Right lobe of liver (tissue), 6 donors: ENCODE measurements around the gene LRPAP1. TPM values are rescaled to one million over a fixed set of nuclear protein-coding genes. Genes with fewer than 3 reads are reported as not detected.

ENCODE experiments used
- ATAC-seq, 4 donors: fragments of 200-7000 bp; cut with Tn5 transposase; one replicate each; pipeline ENCODE4 v1.9.1; 2020; ENCODE audit warnings: mild to moderate bottlenecking in 4 of 4, moderate library complexity in 4 of 4
- DNase-seq, 3 donors: peaks; one replicate each; pipeline ENCODE4 v3.0.0-alpha.2; 2020
- H3K27ac ChIP-seq, 3 donors: fragments of 200-600 bp; one replicate each; pipeline ENCODE4 v1.8.0; 2022
- H3K27me3 ChIP-seq, 2 donors: fragments of 200-600 bp; one replicate each; pipeline ENCODE4 v1.8.0; 2022
- H3K36me3 ChIP-seq, 4 donors: fragments of 200-600 bp; sonication (generic) in 1 of 4; one replicate each; pipeline versions ENCODE4 v1.5.1 to v1.8.0; 2017 to 2022; ENCODE audit warnings: control low read depth in 1 of 4
- H3K4me1 ChIP-seq, 4 donors: fragments of 200-600 bp; sonication (generic) in 1 of 4; one replicate each; pipeline versions ENCODE4 v1.5.1 to v1.8.0; 2017 to 2022; ENCODE audit warnings: control low read depth in 1 of 4
- H3K4me3 ChIP-seq, 3 donors: fragments of 200-600 bp; one replicate each; pipeline ENCODE4 v1.8.0; 2022
- H3K9me3 ChIP-seq, 4 donors: fragments of 200-600 bp; sonication (generic) in 1 of 4; one replicate each; pipeline versions ENCODE4 v1.5.1 to v1.8.0; 2017 to 2022; ENCODE audit warnings: control low read depth in 1 of 4
- CTCF ChIP-seq, 4 donors: fragments of 200-600 bp in 3 of 4; fragments of 450-650 bp in 1 of 4; IDR thresholded peaks; one replicate each; pipeline versions ENCODE4 v1.5.1 to v1.8.0; 2016 to 2022; ENCODE audit warnings: antibody characterized with exemption in 4 of 4, mild to moderate bottlenecking in 2 of 4
- POLR2A ChIP-seq: fragments of 450-650 bp; IDR thresholded peaks from one replicate; pipeline ENCODE4 v1.6.1; 2017; ENCODE audit warnings: antibody characterized with exemption, mild to moderate bottlenecking
- WGBS: methylation state at CpG from one replicate; pipeline ENCODE4 v1.1.6; 2018; ENCODE audit warnings: low coverage, low lambda C conversion rate; ENCODE audit not compliant: insufficient coverage; ENCODE audit errors: missing lambda C conversion rate; 5-methylcytosine and 5-hydroxymethylcytosine counted together
- intact Hi-C, 2 donors: fragments of 100-400 bp; cut with DNase I; formaldehyde crosslinking; loops; one replicate each; pipeline versions ENCODE4 v1.11.2 to v1.14.1; 2022
- total RNA-seq, 6 experiments: library from RNA; depleted of rRNA in 2 of 6; stranded (reverse); fragments of >200 nt in 2 of 6; fragmentation: NEBNext Ultra II Directional in 3 of 6; extraction: Animal tissue kit (Norgen Biotek cat#: 25700) in 3 of 6; gene quantifications; one replicate each; pipeline versions ENCODE4 v1.1.0 to v1.2.4, GENCODE V29; 2016 to 2023
- donor health status: DM: no; HTN: yes; CAD: no.
- donor health status: DM: no; HTN: no; CAD: no.
- donor health status: DM: no; HTN: no; CAD: no.
- donor health status: DM: no; HTN: yes; CAD: no.
- donor health status: DM: no; HTN: yes; CAD: no.

LRPAP1 gene
- total RNA-seq, 6 experiments from 2014 or later: 63.4 to 108 (median 85.3) TPM

DNA sequence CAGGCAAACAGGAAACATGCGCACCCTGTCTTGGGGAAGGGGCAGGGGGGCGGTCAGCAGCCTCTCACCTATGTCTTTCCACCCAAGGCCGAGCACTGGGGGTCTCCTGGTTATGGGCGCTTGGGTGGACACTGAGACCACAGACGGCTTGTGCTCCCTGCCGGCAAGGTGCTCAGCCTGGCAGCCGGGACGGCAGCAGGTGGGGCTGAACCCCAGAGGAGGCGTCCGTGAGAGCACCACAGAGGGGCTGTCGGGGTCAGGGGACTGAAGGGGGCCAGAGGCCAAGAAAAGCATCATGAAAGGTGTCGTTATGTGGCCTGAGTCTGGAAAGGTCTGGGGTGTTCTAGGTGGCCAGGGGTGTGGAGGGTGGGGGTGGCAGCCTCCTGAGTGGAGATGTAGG, 49.5 kb downstream of the LRPAP1 start:
- intact Hi-C loops: no loop called here
- Histone ChIP-seq H3K9me3 (no peaks in the 10 kb centered on the region), H3K27me3 (no peaks in the 10 kb centered on the region), H3K4me3 (no peak overlapping the region), H3K36me3 (no peaks in the 10 kb centered on the region), H3K4me1 (no peaks in the 10 kb centered on the region), H3K27ac (no peak overlapping the region)
- 92% methylated on average over 8 of the region's 12 CpGs for WGBS
- no peak for DNase-seq
- ATAC-seq: no peak
- no peak for TF ChIP-seq POLR2A
- no peak for TF ChIP-seq CTCF (IDR thresholded peaks at IDR 0.05)

GRCh38 chr4:3481783-3482393, 50.3 kb downstream of the LRPAP1 start:
- no peaks in the 10 kb centered on the region for H3K9me3 ChIP-seq
- no peak for TF ChIP-seq POLR2A
- TF ChIP-seq CTCF (IDR thresholded peaks at IDR 0.05): no peak
- no peaks in the 10 kb centered on the region for H3K27me3 ChIP-seq
- ATAC-seq (no peak), DNase-seq (no peak)
- H3K36me3 ChIP-seq: no peaks in the 10 kb centered on the region
- intact Hi-C loops: no loop called here
- H3K4me3 ChIP-seq: no peak overlapping the region
- no peak overlapping the region for H3K27ac ChIP-seq
- WGBS: 64% methylated on average over 10 of the region's 19 CpGs
- no peaks in the 10 kb centered on the region for H3K4me1 ChIP-seq

DNA sequence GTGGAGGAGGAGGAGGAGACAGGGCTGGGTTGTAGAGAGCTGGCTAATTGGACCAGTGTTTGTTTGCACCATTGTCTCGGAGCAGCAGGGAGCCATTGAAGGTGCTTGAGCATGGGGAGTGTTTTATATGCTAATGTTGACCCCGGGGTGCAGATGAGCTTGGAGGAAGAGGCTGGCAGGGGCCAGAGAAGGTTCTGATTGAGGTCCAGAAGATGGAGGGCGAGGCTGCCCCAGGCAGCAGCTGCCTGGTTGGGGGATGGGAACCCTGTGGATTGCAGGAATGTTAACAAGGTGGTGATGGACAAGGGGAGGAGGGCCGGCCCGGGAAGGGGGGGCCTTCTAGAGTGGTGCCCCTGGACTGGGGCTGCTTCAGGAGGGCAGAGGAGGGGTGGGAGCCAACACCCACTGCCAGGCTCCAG, 51.1 kb downstream of the LRPAP1 start:
- no peaks in the 10 kb centered on the region for H3K9me3 ChIP-seq
- H3K4me1 ChIP-seq: no peaks in the 10 kb centered on the region
- intact Hi-C loops: no loop called here
- no peak overlapping the region for H3K27ac ChIP-seq
- 52% methylated on average over 5 of the region's 5 CpGs for WGBS
- no peaks in the 10 kb centered on the region for H3K27me3 ChIP-seq
- H3K4me3 ChIP-seq: no peak overlapping the region
- DNase-seq (no peak), ATAC-seq (no peak)
- H3K36me3 ChIP-seq: no peaks in the 10 kb centered on the region
- TF ChIP-seq POLR2A (no peak), CTCF (IDR thresholded peaks at IDR 0.05) (no peak)

DNA sequence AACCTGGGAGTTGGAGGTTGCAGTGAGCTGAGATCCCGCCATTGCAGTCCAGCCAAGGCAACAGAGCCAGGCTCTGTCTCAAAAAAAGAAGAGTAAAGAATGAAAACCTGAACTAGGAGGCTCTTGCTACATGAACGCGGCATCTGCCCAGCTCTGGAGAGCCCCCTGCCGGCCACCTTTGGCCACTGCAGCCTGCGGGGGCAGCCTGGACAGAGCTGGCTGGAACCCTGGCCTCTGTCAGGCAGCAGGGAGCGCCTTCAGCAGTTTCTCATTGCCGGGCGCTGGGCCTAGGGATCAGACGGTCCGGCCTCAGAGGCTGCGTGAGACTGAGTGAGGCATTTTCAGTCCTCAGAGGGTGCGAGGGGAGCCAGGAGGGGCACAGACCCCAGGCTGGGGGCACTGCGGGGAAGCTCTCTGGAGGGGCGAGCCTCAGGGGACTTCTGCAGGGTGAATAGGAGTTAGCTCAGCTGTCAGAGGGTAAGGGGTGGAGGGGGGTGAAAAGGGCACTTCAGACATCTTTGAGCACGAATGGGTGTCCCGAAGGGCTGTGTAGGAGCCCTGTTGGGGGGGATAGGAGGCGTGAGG, 51.6 kb downstream of the LRPAP1 start:
- intact Hi-C loops: no loop called here
- Histone ChIP-seq H3K4me3 (no peak overlapping the region), H3K27ac (no peak overlapping the region), H3K9me3 (no peaks in the 10 kb centered on the region), H3K36me3 (no peaks in the 10 kb centered on the region), H3K4me1 (no peaks in the 10 kb centered on the region), H3K27me3 (no peaks in the 10 kb centered on the region)
- 26% methylated on average over 9 of the region's 17 CpGs for WGBS
- ATAC-seq (peak; percentile 80 to 94 (median 88)), DNase-seq (peak; percentile 76 to 84 (median 82))
- TF ChIP-seq CTCF (IDR thresholded peaks at IDR 0.05): peak; percentile 97 to 100 (median 100)
- no peak for TF ChIP-seq POLR2A
